Body of pancreas (tissue), 4 donors: ENCODE results near the gene ZMYND15.
"Not testable (repeated sequence)": the region's sequence is repeated elsewhere in the genome, so short reads cannot be mapped to it uniquely, and the experiment has no call there.

Source experiments
- CTCF ChIP-seq, 7 experiments: fragments of 450-650 bp in 4 of 7; fragments of 200-600 bp in 3 of 7; sonication (generic) in 3 of 7; IDR thresholded peaks; one replicate each; pipeline ENCODE4 v1.5.1; 2016 to 2019; ENCODE audit warnings: antibody characterized with exemption in 7 of 7
- POLR2A ChIP-seq, 3 donors: fragments of 450-650 bp; IDR thresholded peaks; one replicate each; pipeline ENCODE4 v1.6.1; 2016; ENCODE audit warnings: antibody characterized with exemption in 3 of 3, mild to moderate bottlenecking in 2 of 3

- TF ChIP-seq CTCF, POLR2A (IDR thresholded peaks at IDR 0.05): not testable (repeated sequence)
Measured at GRCh38 chr17:4689872-4690271, 49.8 kb upstream of the ZMYND15 start.
